ENCODE data around the gene LRRC8D. TPM values are rescaled to one million over a fixed set of nuclear protein-coding genes. Genes with fewer than 3 reads are reported as not detected.

Gene LRRC8D
- total RNA-seq, 4 donors from 2014 or later: 8.7 to 19.1 (median 10.9) TPM

- Histone ChIP-seq H3K9me3 (no peaks in the 10 kb centered on the region), H3K4me1 (peaks cover 0 to 14% (median 4%) of the 10 kb centered on the region in 3 donors), H3K36me3 (no peaks in the 10 kb centered on the region), H3K27ac (no peak overlapping the region), H3K4me3 (no peak overlapping the region), H3K27me3 (no peaks in the 10 kb centered on the region)
- TF ChIP-seq CTCF (IDR thresholded peaks at IDR 0.05) (no peak), POLR2A (IDR thresholded peaks at IDR 0.05) (no peak)
- no peak for DNase-seq
- intact Hi-C loops (cut with DNase I): no loop called here
- WGBS, 2 donors: 14 to 27% methylated on average over 1 of the region's 1 CpG
Observed at GRCh38 chr1:89949991-89950624, 129.3 kb downstream of the LRRC8D start.

- Histone ChIP-seq H3K27me3 (no peaks in the 10 kb centered on the region), H3K9me3 (no peaks in the 10 kb centered on the region), H3K4me1 (peaks cover 0 to 14% (median 4%) of the 10 kb centered on the region in 3 donors), H3K27ac (no peak overlapping the region), H3K4me3 (no peak overlapping the region), H3K36me3 (no peaks in the 10 kb centered on the region)
- intact Hi-C loops (cut with DNase I): no loop called here
- WGBS, 2 donors: 83 to 88% methylated on average over 2 of the region's 2 CpGs
- no peak for DNase-seq
- TF ChIP-seq POLR2A (IDR thresholded peaks at IDR 0.05) (no peak), CTCF (IDR thresholded peaks at IDR 0.05) (no peak)
Observed at GRCh38 chr1:89950703-89951102, 129.9 kb downstream of the LRRC8D start.

- Histone ChIP-seq H3K4me1 (peaks cover 0 to 25% (median 4%) of the 10 kb centered on the region in 3 donors), H3K27ac (peak overlapping the region in 1 of 4 donors; percentile 76), H3K36me3 (no peaks in the 10 kb centered on the region), H3K4me3 (no peak overlapping the region), H3K9me3 (no peaks in the 10 kb centered on the region), H3K27me3 (no peaks in the 10 kb centered on the region)
- intact Hi-C loops (cut with DNase I): no loop called here
- TF ChIP-seq POLR2A (IDR thresholded peaks at IDR 0.05) (no peak), CTCF (IDR thresholded peaks at IDR 0.05) (no peak)
- DNase-seq: no peak
- WGBS, 2 donors: 86 to 90% methylated on average over 5 of the region's 5 CpGs
Observed at GRCh38 chr1:89951766-89952604, 131.2 kb downstream of the LRRC8D start.

- Histone ChIP-seq H3K4me3 (no peak overlapping the region), H3K4me1 (peaks cover 0 to 30% (median 11%) of the 10 kb centered on the region in 3 donors), H3K27me3 (no peaks in the 10 kb centered on the region), H3K9me3 (no peaks in the 10 kb centered on the region), H3K36me3 (no peaks in the 10 kb centered on the region), H3K27ac (peak overlapping the region in 3 of 4 donors; percentile 2 to 76 (median 63))
- 72 to 75% methylated on average over 2 of the region's 2 CpGs for WGBS, 2 donors
- intact Hi-C loops (cut with DNase I): no loop called here
- TF ChIP-seq POLR2A (IDR thresholded peaks at IDR 0.05) (no peak), CTCF (IDR thresholded peaks at IDR 0.05) (no peak)
- no peak for DNase-seq
Observed at GRCh38 chr1:89952605-89953130, 131.8 kb downstream of the LRRC8D start.

GRCh38 chr1:89953131-89953626, 132.3 kb downstream of the LRRC8D start:
- Histone ChIP-seq H3K36me3 (no peaks in the 10 kb centered on the region), H3K27me3 (no peaks in the 10 kb centered on the region), H3K9me3 (no peaks in the 10 kb centered on the region), H3K4me1 (peaks cover 0 to 33% (median 11%) of the 10 kb centered on the region in 3 donors), H3K4me3 (no peak overlapping the region), H3K27ac (peak overlapping the region in 3 of 4 donors; percentile 34 to 76 (median 63))
- 0% methylated on average over 1 of the region's 1 CpG for WGBS, 2 donors
- intact Hi-C loops (cut with DNase I): no loop called here
- DNase-seq: no peak
- no peak for TF ChIP-seq CTCF (IDR thresholded peaks at IDR 0.05)
- no peak for TF ChIP-seq POLR2A (IDR thresholded peaks at IDR 0.05)

Data from esophagus squamous epithelium (tissue), 5 donors.